ENCODE measurements around the gene LEF1. TPM values are rescaled to one million over a fixed set of nuclear protein-coding genes. Genes with fewer than 3 reads are reported as not detected.

The LEF1 gene
- total RNA-seq, result 10 to 100 TPM; 46.5 to 48.5 TPM

- ChIA-PET CTCF (interaction anchor here (0.8 kb wide), 1 partner anchor 11 kb away, joined by 4 read pairs; no protein-coding TSS in a partner anchor), POLR2A (interaction anchor here (0.6 to 0.9 kb wide), 4 partner anchors 10 to 179 kb away, joined by 3 to 4 read pairs (median 3); partner anchors contain the start of gene HADH)
These were observed at the start of gene LEF1 for GRCh38 chr4:108168671-108169523. Gene LEF1, minus strand, starts transcription at chr4:108168932. Its CDS starts 1,165 bp downstream, at chr4:108167767.

GRCh38 chr4:108216510-108216909 lies 47.8 kb upstream of the LEF1 start:
- CTCF ChIA-PET, result interaction anchor here (0.7 kb wide), 1 partner anchor 47 kb away, joined by 3 read pairs; no protein-coding TSS in a partner anchor
- POLR2A ChIA-PET, result no interaction called here

GRCh38 chr4:108215055-108215454 lies 46.3 kb upstream of the LEF1 start:
- ChIA-PET CTCF (no interaction called here), POLR2A (no interaction called here)

GRCh38 chr4:108213723-108214122 lies 45.0 kb upstream of the LEF1 start:
- ChIA-PET POLR2A (no interaction called here), CTCF (no interaction called here)

- CTCF ChIA-PET, result no interaction called here
- POLR2A ChIA-PET, result no interaction called here
These were observed 44.6 kb upstream of the LEF1 start for GRCh38 chr4:108213308-108213707.

- POLR2A ChIA-PET, result no interaction called here
- CTCF ChIA-PET, result no interaction called here
These were observed 42.5 kb upstream of the LEF1 start for GRCh38 chr4:108210989-108211835.

GRCh38 chr4:108209489-108209888 lies 40.8 kb upstream of the LEF1 start:
- CTCF ChIA-PET, result interaction anchor here (0.6 kb wide), 1 partner anchor 133 kb away, joined by 3 read pairs; no protein-coding TSS in a partner anchor
- POLR2A ChIA-PET, result no interaction called here

- ChIA-PET POLR2A (no interaction called here), CTCF (no interaction called here)
These were observed 37.1 kb upstream of the LEF1 start for GRCh38 chr4:108205859-108206258.

GRCh38 chr4:108204518-108204917 lies 35.8 kb upstream of the LEF1 start:
- POLR2A ChIA-PET, result no interaction called here
- CTCF ChIA-PET, result no interaction called here

GRCh38 chr4:108203377-108203776 lies 34.6 kb upstream of the LEF1 start:
- ChIA-PET POLR2A (no interaction called here), CTCF (no interaction called here)

GRCh38 chr4:108201774-108202173 lies 33.0 kb upstream of the LEF1 start:
- CTCF ChIA-PET, result no interaction called here
- POLR2A ChIA-PET, result no interaction called here

- CTCF ChIA-PET, result no interaction called here
- POLR2A ChIA-PET, result no interaction called here
These were observed 31.1 kb upstream of the LEF1 start for GRCh38 chr4:108199881-108200280.

- POLR2A ChIA-PET, result no interaction called here
- CTCF ChIA-PET, result no interaction called here
These were observed 25.3 kb upstream of the LEF1 start for GRCh38 chr4:108193886-108194672.

- CTCF ChIA-PET, result no interaction called here
- POLR2A ChIA-PET, result no interaction called here
These were observed 24.2 kb upstream of the LEF1 start for GRCh38 chr4:108192935-108193334.

GRCh38 chr4:108192056-108192455 lies 23.3 kb upstream of the LEF1 start:
- CTCF ChIA-PET, result no interaction called here
- POLR2A ChIA-PET, result no interaction called here

GRCh38 chr4:108191269-108191914 lies 22.7 kb upstream of the LEF1 start:
- CTCF ChIA-PET, result no interaction called here
- POLR2A ChIA-PET, result no interaction called here

GRCh38 chr4:108188770-108189169 lies 20.0 kb upstream of the LEF1 start:
- ChIA-PET POLR2A (no interaction called here), CTCF (no interaction called here)

GRCh38 chr4:108185252-108185651 lies 16.5 kb upstream of the LEF1 start:
- ChIA-PET CTCF (no interaction called here), POLR2A (no interaction called here)

- ChIA-PET CTCF (no interaction called here), POLR2A (no interaction called here)
These were observed 15.8 kb upstream of the LEF1 start for GRCh38 chr4:108184453-108185049.

Measured in activated CD8-positive, alpha-beta memory T cell treated with anti-CD3 and anti-CD28 coated beads for 36 hours (primary cell).